Measurements from ENCODE around the gene SFXN3. TPM values are rescaled to one million over a fixed set of nuclear protein-coding genes. Genes with fewer than 3 reads are reported as not detected.
A peak's percentile ranks its signal among the peaks of the same experiment; 100 is the strongest.

Gene SFXN3
- total RNA-seq, 1 experiment from 2014 or later, result 5.6 TPM

GRCh38 chr10:101032637-101033224 is 1.7 kb downstream of the SFXN3 start:
- Mint-ChIP-seq H3K36me3 (no peaks in the 10 kb centered on the region), H3K9me3 (no peaks in the 10 kb centered on the region), H3K4me3 (peak overlapping the region; percentile 75), H3K27me3 (ENCODE audit: low read depth) (peaks cover 64% of the 10 kb centered on the region), H3K27ac (no peak overlapping the region), H3K4me1 (peaks cover 26% of the 10 kb centered on the region)
- ChIA-PET CTCF (interaction anchor here (1.0 to 6.9 kb wide), 14 partner anchors 9 to 182 kb away, joined by 3 to 219 read pairs (median 33); partner anchors contain the start of genes KAZALD1, LZTS2 and SEMA4G), POLR2A (no interaction called here)
- ATAC-seq, result no peak
- DNase-seq (ENCODE audit: low spot score), result no peak
- no peak for TF ChIP-seq ATF2 (CRISPR knock-in tag; IDR thresholded peaks at IDR 0.05; ENCODE audit: borderline replicate concordance, low read depth)
- TF ChIP-seq RELA (CRISPR knock-in tag; IDR thresholded peaks at IDR 0.05; ENCODE audit: borderline replicate concordance), result no peak
- TF ChIP-seq FOXJ3 (CRISPR knock-in tag; IDR thresholded peaks at IDR 0.05; ENCODE audit: borderline replicate concordance), result no peak
- TF ChIP-seq TP53 (CRISPR knock-in tag; IDR thresholded peaks at IDR 0.05), result no peak
- TF ChIP-seq JAZF1 (CRISPR knock-in tag; IDR thresholded peaks at IDR 0.05), result no peak
- TF ChIP-seq CREM (CRISPR knock-in tag; IDR thresholded peaks at IDR 0.05), result no peak
- no peak for TF ChIP-seq ZNF121 (CRISPR knock-in tag; IDR thresholded peaks at IDR 0.05)
- TF ChIP-seq AR (CRISPR knock-in tag; IDR thresholded peaks at IDR 0.05), result no peak
- no peak for TF ChIP-seq OVOL2 (CRISPR knock-in tag; IDR thresholded peaks at IDR 0.05; ENCODE audit: borderline replicate concordance)
- TF ChIP-seq E2F5 (CRISPR knock-in tag; IDR thresholded peaks at IDR 0.05), result no peak
- no peak for TF ChIP-seq MXD4 (CRISPR knock-in tag; IDR thresholded peaks at IDR 0.05; ENCODE audit: borderline replicate concordance)
- TF ChIP-seq ZNF219 (CRISPR knock-in tag; IDR thresholded peaks at IDR 0.05; ENCODE audit: borderline replicate concordance), result no peak
- no peak for TF ChIP-seq ZNF317 (CRISPR knock-in tag; IDR thresholded peaks at IDR 0.05; ENCODE audit: borderline replicate concordance, low read depth)
- no peak for TF ChIP-seq ZNF416 (CRISPR knock-in tag; IDR thresholded peaks at IDR 0.05)
- TF ChIP-seq IRF1 (CRISPR knock-in tag; IDR thresholded peaks at IDR 0.05), result no peak
- no peak for TF ChIP-seq TEAD1 (CRISPR knock-in tag; IDR thresholded peaks at IDR 0.05)
- no peak for TF ChIP-seq ZNF138 (CRISPR knock-in tag; conservative IDR thresholded peaks at IDR 0.05)
- TF ChIP-seq KAT7 (CRISPR knock-in tag; IDR thresholded peaks at IDR 0.05; ENCODE audit: borderline replicate concordance), result no peak
- no peak for TF ChIP-seq CDX4 (CRISPR knock-in tag; IDR thresholded peaks at IDR 0.05; ENCODE audit: borderline replicate concordance)
- TF ChIP-seq ZBTB21 (CRISPR knock-in tag; IDR thresholded peaks at IDR 0.05; ENCODE audit: borderline replicate concordance), result no peak

Measured in WTC11 (cell line).